HFF-Myc (cell line): ENCODE results near the gene DDA1.
A peak's percentile ranks its signal among the peaks of the same experiment; 100 is the strongest.
"Not testable (repeated sequence)": the region's sequence is repeated elsewhere in the genome, so short reads cannot be mapped to it uniquely, and the experiment has no call there.

Experiments
- DNase-seq: peaks from one replicate; pipeline ENCODE4 v3.0.0-alpha.2; 2011; ENCODE audit warnings: low read depth; ENCODE audit errors: extremely low read depth
- H3K4me3 ChIP-seq: replicated peaks from 2 replicates; pipeline ENCODE4 v1.5.1; 2011; ENCODE audit warnings: low read depth, mild to moderate bottlenecking, control low read depth, low read length
- CTCF ChIP-seq: IDR thresholded peaks from 2 replicates; pipeline ENCODE4 v1.5.1; 2012; ENCODE audit warnings: mild to moderate bottlenecking, low read depth, low read length, control low read depth; ENCODE audit errors: missing control alignments

DDA1 gene

DNA sequence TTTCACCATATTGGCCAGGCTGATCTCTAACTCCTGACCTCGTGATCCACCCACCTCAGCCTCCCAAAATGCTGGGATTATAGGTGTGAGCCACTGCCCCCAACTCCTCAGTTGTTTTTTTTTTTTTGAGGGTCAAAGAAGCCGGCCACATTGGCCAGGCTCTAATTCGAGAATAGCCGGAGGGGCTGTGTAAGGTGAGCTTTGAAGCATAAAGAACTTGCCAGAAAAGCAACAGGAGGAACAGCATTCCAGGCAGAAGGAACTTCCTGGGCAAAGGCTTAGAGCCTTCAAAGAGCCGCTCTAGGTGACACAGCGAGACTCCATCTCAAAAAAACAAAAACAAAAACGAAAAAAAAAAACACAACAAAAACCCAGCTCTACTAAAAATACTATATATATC lies 43.3 kb upstream of the DDA1 start:
- no peak for TF ChIP-seq CTCF
- DNase-seq, result no peak
- H3K4me3 ChIP-seq, result no peak overlapping the region

GRCh38 chr19:17266589-17266974 lies 42.8 kb upstream of the DDA1 start:
- no peak for TF ChIP-seq CTCF
- H3K4me3 ChIP-seq, result no peak overlapping the region
- DNase-seq, result no peak

GRCh38 chr19:17266975-17267788 lies 42.2 kb upstream of the DDA1 start, which contains the start of gene BABAM1:
Gene BABAM1 (plus strand): TSS chr19:17267443. CDS start chr19:17268807, 1,364 bp downstream.
- H3K4me3 ChIP-seq, result peak within 1 kb of the TSS; percentile 100
- no peak for TF ChIP-seq CTCF
- DNase-seq, result peak; percentile 100

DNA sequence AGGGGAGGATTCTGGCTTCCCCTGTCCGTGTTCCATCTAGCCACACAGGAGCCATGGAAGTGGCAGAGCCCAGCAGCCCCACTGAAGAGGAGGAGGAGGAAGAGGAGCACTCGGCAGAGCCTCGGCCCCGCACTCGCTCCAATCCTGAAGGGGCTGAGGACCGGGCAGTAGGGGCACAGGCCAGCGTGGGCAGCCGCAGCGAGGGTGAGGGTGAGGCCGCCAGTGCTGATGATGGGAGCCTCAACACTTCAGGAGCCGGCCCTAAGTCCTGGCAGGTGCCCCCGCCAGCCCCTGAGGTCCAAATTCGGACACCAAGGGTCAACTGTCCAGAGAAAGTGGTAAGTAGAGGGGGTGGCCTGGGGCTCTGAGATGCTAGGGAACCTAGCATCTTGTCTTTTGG lies 40.6 kb upstream of the DDA1 start:
- H3K4me3 ChIP-seq, result peak overlapping the region; percentile 100
- DNase-seq, result no peak
- no peak for TF ChIP-seq CTCF

DNA sequence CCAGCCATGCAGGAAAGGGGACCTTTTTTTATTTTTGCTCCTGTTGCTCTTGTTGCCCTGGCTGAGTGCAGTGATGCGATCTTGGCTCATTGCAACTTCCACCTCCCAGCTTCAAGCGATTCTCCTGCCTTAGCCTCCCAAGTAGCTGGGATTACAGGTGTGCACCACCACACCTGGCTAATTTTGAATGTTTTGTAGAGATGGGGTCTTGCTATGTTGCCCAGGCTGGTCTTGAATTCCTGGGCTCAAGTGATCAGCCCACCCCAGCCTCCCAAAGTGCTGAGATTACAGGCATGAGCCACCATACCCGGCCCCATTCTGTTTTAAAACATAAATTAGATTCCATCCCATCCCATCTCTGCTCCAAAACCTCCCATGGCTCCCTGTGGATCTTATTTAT lies 34.5 kb upstream of the DDA1 start:
- not testable (repeated sequence) for H3K4me3 ChIP-seq, DNase-seq

DNA sequence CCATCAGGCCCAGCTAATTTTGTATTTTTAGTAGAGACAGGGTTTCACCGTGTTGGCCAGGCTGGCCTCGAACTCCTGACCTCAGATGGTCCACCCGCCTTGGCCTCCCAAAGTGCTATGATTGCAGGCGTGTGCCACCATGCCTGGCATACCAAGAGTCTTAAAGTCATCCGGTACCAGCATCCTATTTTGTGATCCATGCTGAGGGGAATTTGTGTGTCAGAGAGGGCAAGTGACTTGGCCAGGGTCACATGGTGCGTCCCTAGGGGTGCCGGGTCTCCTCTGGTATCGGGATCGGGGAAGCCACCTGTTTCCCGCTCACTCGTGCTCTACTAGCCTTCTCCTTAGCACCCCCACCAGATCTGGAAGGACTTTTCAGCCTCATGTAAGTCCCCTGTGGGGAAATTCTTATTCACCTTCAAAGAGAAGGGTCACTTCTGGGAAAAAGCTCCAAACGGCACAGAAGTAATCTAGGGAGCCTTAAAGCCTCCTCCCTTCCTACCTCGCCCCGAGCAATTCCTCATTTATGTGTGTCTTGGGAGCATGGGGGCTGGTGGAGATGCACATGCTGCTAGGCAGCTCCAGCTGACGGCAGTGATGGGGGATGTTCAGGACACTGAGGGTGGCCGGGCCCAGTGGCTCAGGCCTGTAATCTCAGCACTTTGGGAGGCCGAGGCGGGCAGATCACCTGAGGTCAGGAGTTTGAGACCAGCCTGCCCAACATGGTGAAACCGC lies 33.8 kb upstream of the DDA1 start:
- DNase-seq, result no peak
- TF ChIP-seq CTCF, result no peak
- no peak overlapping the region for H3K4me3 ChIP-seq

GRCh38 chr19:17279436-17279835 lies 29.9 kb upstream of the DDA1 start:
- no peak overlapping the region for H3K4me3 ChIP-seq
- no peak for TF ChIP-seq CTCF
- DNase-seq, result no peak
